Keratinocyte (primary cell): ENCODE data around the gene MIDN. TPM values are rescaled to one million over a fixed set of nuclear protein-coding genes. Genes with fewer than 3 reads are reported as not detected.
A peak's percentile ranks its signal among the peaks of the same experiment; 100 is the strongest.

Experiments
- DNase-seq: peaks from one replicate; pipeline ENCODE4 v3.0.0-alpha.2; 2011; ENCODE audit warnings: low read depth, missing footprints, low spot score
- FAIRE-seq: peaks from 2 replicates; lab custom pipeline; 2011; peaks lifted over from hg19 to GRCh38; lab: Jason Lieb, UNC
- H2AFZ ChIP-seq: 2 replicates; pipeline ENCODE4 v1.6.0; 2012; ENCODE audit warnings: low read length, control low read depth, inconsistent platforms; ENCODE audit not compliant: control insufficient read depth
- H3K27ac ChIP-seq: 2 replicates; pipeline ENCODE4 v1.5.1; 2011; ENCODE audit warnings: low read length; ENCODE audit not compliant: control insufficient read depth, insufficient read depth
- H3K27me3 ChIP-seq: 3 replicates; pipeline ENCODE4 v1.6.0; 2011; ENCODE audit warnings: low read length; ENCODE audit not compliant: control insufficient read depth, insufficient read depth; ENCODE audit errors: extremely low read depth
- H3K36me3 ChIP-seq, 2 experiments: 2 replicates in 1 of 2; 3 replicates in 1 of 2; pipeline ENCODE4 v1.5.1; 2011; ENCODE audit warnings: low read length in 2 of 2, mild to moderate bottlenecking in 1 of 2; ENCODE audit not compliant: control insufficient read depth in 2 of 2, insufficient read depth in 2 of 2; ENCODE audit errors: extremely low read depth in 1 of 2
- H3K4me1 ChIP-seq: 3 replicates; pipeline ENCODE4 v1.5.1; 2011; ENCODE audit warnings: low read length; ENCODE audit not compliant: control insufficient read depth, insufficient read depth; ENCODE audit errors: extremely low read depth
- H3K4me2 ChIP-seq: 3 replicates; pipeline ENCODE4 v1.6.0; 2011; ENCODE audit warnings: low read depth, low read length; ENCODE audit not compliant: control insufficient read depth, insufficient read depth; ENCODE audit errors: extremely low read depth
- H3K4me3 ChIP-seq, 3 experiments: fragments of 200-600 bp in 1 of 3; sonication (generic) in 1 of 3; 2 replicates in 2 of 3; 3 replicates in 1 of 3; pipeline ENCODE4 v1.5.1; 2011 to 2016; ENCODE audit warnings: low read length in 3 of 3, mild to moderate bottlenecking in 3 of 3, control low read depth in 2 of 3, inconsistent platforms in 1 of 3, low read depth in 1 of 3, mixed read lengths in 1 of 3, mixed run types in 1 of 3, moderate library complexity in 1 of 3; ENCODE audit not compliant: control insufficient read depth in 2 of 3, insufficient read depth in 2 of 3; ENCODE audit errors: extremely low read depth in 1 of 3
- H3K79me2 ChIP-seq: 2 replicates; pipeline ENCODE4 v1.6.0; 2012; ENCODE audit warnings: low read length; ENCODE audit not compliant: control insufficient read depth, insufficient read depth
- H3K9ac ChIP-seq: 3 replicates; pipeline ENCODE4 v1.6.0; 2011; ENCODE audit warnings: low read length; ENCODE audit not compliant: control insufficient read depth, insufficient read depth; ENCODE audit errors: extremely low read depth
- H3K9me1 ChIP-seq: 3 replicates; pipeline ENCODE4 v1.6.0; 2011; ENCODE audit warnings: low read length; ENCODE audit not compliant: control insufficient read depth, insufficient read depth; ENCODE audit errors: extremely low read depth
- H3K9me3 ChIP-seq: 2 replicates; pipeline ENCODE4 v1.5.1; 2012; ENCODE audit warnings: low read depth, low read length; ENCODE audit not compliant: control insufficient read depth
- H4K20me1 ChIP-seq: 3 replicates; pipeline ENCODE4 v1.6.0; 2011; ENCODE audit warnings: low read length; ENCODE audit not compliant: control insufficient read depth, insufficient read depth; ENCODE audit errors: extremely low read depth
- EZH2 ChIP-seq: IDR thresholded peaks from one replicate; pipeline ENCODE4 v1.6.1; 2012; ENCODE audit warnings: inconsistent platforms, mild to moderate bottlenecking, low read length, moderate library complexity
- dilution Hi-C: fragments of 300-500 bp; cut with MboI; formaldehyde crosslinking; loops from one replicate; pipeline ENCODE4 v1.7.0; 2020; ENCODE audit warnings: low sequenced_read_pairs; ENCODE audit not compliant: extremely low pct_ligation_motif_present
- polyA plus RNA-seq, 5 experiments: library from polyadenylated mRNA; depleted of rRNA in 3 of 5; stranded (reverse) in 3 of 5; stranded (forward) in 1 of 5; unstranded in 1 of 5; fragments of >200 nt; gene quantifications; 1 replicate in 1 of 5; 2 replicates in 3 of 5; 3 replicates in 1 of 5; pipeline versions ENCODE4 v1.2.1 to v1.2.3, GENCODE V29; 2011 to 2012; ENCODE audit warnings: missing spikeins in 2 of 5, low read depth in 1 of 5, low replicate concordance in 1 of 5
- TF ChIP-seq, protein P1 (sequence below), 3 experiments: IDR thresholded peaks in 1 of 3; conservative IDR thresholded peaks in 1 of 3; optimal IDR thresholded peaks in 1 of 3; 2 replicates in 2 of 3; 3 replicates in 1 of 3; pipeline versions ENCODE3 to v1.5.1; 2011; ENCODE audit warnings: low read length in 3 of 3, mild to moderate bottlenecking in 3 of 3, moderate library complexity in 2 of 3, control low read depth in 1 of 3, inconsistent platforms in 1 of 3; ENCODE audit not compliant: insufficient read depth in 2 of 3; ENCODE audit errors: extremely low read depth in 1 of 3

Gene MIDN
- polyA plus RNA-seq, 1 donor (not counting 4 experiments of a cell fraction or from before 2014, with no cell fraction given) = 4.7 TPM

DNA sequence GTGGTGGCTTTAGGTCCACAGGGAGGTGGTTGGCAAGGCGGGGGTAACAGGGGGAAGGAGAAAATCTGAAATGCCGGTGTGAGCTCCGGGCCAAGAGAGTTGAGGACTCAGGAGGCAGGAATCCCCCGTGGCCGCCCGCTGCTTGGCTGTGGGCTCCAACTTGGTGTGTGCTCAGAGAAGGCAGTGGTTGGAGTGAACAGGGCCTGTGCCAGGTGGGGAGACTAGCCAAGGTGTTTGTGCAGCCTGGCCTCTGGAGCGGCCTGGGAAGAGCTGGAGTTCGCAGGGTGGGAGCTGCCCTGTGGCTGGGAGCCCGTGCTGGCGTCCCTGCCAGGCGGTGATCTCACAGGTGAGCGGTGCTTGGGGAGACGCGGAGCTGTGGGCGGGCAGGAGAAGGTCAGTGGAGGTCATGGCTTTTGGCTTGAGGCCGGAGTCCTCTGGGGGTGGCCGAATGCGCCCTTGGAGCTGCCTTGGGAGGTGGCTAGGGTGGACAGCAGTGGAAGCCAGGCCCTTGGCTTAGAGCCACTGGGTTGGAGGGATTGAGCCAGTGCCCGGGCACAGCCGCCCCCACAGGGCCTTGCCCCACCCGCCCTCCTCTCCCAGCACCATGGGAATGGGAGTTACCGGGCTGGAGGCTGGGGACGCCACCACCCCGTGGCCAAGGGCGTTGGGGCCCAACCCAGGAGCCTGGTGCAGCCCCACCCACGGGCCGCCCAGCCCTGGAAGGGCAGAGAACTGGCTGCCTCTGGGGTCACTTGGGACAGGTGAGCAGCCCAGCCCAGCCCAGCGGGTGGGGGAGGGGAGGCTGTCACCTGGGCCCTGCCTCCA, 13.6 kb downstream of the MIDN start:
- peaks cover 7 to 21% of the 10 kb centered on the region in 2 experiments for H3K36me3 ChIP-seq
- H3K9me1 ChIP-seq = peaks cover 2% of the 10 kb centered on the region
- peaks cover 68% of the 10 kb centered on the region for H3K4me1 ChIP-seq
- dilution Hi-C loops = no loop called here
- FAIRE-seq (no peak), DNase-seq (no peak)
- H2AFZ ChIP-seq = no peak overlapping the region
- H3K27me3 ChIP-seq = no peaks in the 10 kb centered on the region
- TF ChIP-seq, protein P1, sequence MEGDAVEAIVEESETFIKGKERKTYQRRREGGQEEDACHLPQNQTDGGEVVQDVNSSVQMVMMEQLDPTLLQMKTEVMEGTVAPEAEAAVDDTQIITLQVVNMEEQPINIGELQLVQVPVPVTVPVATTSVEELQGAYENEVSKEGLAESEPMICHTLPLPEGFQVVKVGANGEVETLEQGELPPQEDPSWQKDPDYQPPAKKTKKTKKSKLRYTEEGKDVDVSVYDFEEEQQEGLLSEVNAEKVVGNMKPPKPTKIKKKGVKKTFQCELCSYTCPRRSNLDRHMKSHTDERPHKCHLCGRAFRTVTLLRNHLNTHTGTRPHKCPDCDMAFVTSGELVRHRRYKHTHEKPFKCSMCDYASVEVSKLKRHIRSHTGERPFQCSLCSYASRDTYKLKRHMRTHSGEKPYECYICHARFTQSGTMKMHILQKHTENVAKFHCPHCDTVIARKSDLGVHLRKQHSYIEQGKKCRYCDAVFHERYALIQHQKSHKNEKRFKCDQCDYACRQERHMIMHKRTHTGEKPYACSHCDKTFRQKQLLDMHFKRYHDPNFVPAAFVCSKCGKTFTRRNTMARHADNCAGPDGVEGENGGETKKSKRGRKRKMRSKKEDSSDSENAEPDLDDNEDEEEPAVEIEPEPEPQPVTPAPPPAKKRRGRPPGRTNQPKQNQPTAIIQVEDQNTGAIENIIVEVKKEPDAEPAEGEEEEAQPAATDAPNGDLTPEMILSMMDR (optimal IDR thresholded peaks at IDR 0.05 in 1 of 3, IDR thresholded peaks at IDR 0.05 in 1 of 3, conservative IDR thresholded peaks at IDR 0.05 in 1 of 3; ENCODE audit: extremely low read depth in 1 of 3, insufficient read depth in 2 of 3, low read length in 3 of 3) = no peak
- TF ChIP-seq EZH2 = no peak
- peak overlapping the region; percentile 76 to 90 (median 90) for H3K4me3 ChIP-seq
- no peaks in the 10 kb centered on the region for H3K9me3 ChIP-seq
- peak overlapping the region; percentile 96 for H3K4me2 ChIP-seq
- peak overlapping the region; percentile 88 for H3K9ac ChIP-seq
- H3K27ac ChIP-seq = peak overlapping the region; percentile 89
- H4K20me1 ChIP-seq = peaks cover 6% of the 10 kb centered on the region
- peaks cover 9% of the 10 kb centered on the region for H3K79me2 ChIP-seq

GRCh38 chr19:1262623-1263123, 14.3 kb downstream of the MIDN start:
- no peak overlapping the region for H2AFZ ChIP-seq
- peaks cover 6% of the 10 kb centered on the region for H3K79me2 ChIP-seq
- DNase-seq (no peak), FAIRE-seq (no peak)
- H4K20me1 ChIP-seq = peaks cover 5% of the 10 kb centered on the region
- peaks cover 4 to 15% of the 10 kb centered on the region in 2 experiments for H3K36me3 ChIP-seq
- H3K4me3 ChIP-seq = peak overlapping the region; percentile 76 to 90 (median 90)
- peak overlapping the region; percentile 89 for H3K27ac ChIP-seq
- dilution Hi-C loops = no loop called here
- H3K4me2 ChIP-seq = peak overlapping the region; percentile 96
- H3K9ac ChIP-seq = peak overlapping the region; percentile 88
- H3K27me3 ChIP-seq = peaks cover 4% of the 10 kb centered on the region
- TF ChIP-seq EZH2 = no peak
- H3K9me1 ChIP-seq = peaks cover 2% of the 10 kb centered on the region
- H3K4me1 ChIP-seq = peaks cover 70% of the 10 kb centered on the region
- no peaks in the 10 kb centered on the region for H3K9me3 ChIP-seq
